CD4-positive, alpha-beta T cell (primary cell): ENCODE measurements around the gene MTMR12. TPM values are rescaled to one million over a fixed set of nuclear protein-coding genes. Genes with fewer than 3 reads are reported as not detected.

Experiments used
- ATAC-seq: fragments of 200-7000 bp; cut with Tn5 transposase; one replicate; pipeline ENCODE4 v1.10.0; 2022; ENCODE audit warnings: mild to moderate bottlenecking; ENCODE audit not compliant: poor library complexity
- CTCF ChIA-PET: fragments of 350-600 bp; sonication (Branson Sonifier 250); formaldehyde crosslinking; loops from one replicate; lab custom pipeline; 2021; ENCODE audit warnings: antibody characterized with exemption, inconsistent platforms; lab: Charles Lee
- POLR2A ChIA-PET: fragments of 350-600 bp; sonication (Branson Sonifier 250); formaldehyde crosslinking; loops from one replicate; lab custom pipeline; 2021; ENCODE audit warnings: antibody characterized with exemption, inconsistent platforms; lab: Charles Lee
- DNase-seq, 14 experiments: peaks; one replicate each; pipeline ENCODE4 v3.0.0-alpha.2; 2013 to 2020; ENCODE audit warnings: mixed read lengths in 2 of 14
- H3K27ac ChIP-seq, 2 donors: one replicate each; pipeline versions ENCODE4 v1.5.1 to v1.7.0; 2013; ENCODE audit warnings: low read length in 2 of 2, low read depth in 1 of 2, mild to moderate bottlenecking in 1 of 2
- H3K27me3 ChIP-seq, 2 experiments: 1 replicate in 1 of 2; 2 replicates in 1 of 2; pipeline versions ENCODE4 v1.6.1 to v1.7.0; 2013; ENCODE audit warnings: low read length in 2 of 2, control low read depth in 1 of 2, mild to moderate bottlenecking in 1 of 2, moderate library complexity in 1 of 2; ENCODE audit not compliant: insufficient read depth in 2 of 2, control insufficient read depth in 1 of 2
- H3K36me3 ChIP-seq: one replicate; pipeline ENCODE4 v1.6.1; 2013; ENCODE audit warnings: low read length, control low read depth; ENCODE audit not compliant: insufficient read depth
- H3K4me1 ChIP-seq: one replicate; pipeline ENCODE4 v1.6.1; 2013; ENCODE audit warnings: low read length, control low read depth; ENCODE audit not compliant: insufficient read depth
- H3K4me3 ChIP-seq: one replicate; pipeline ENCODE4 v1.5.1; 2013; ENCODE audit warnings: mild to moderate bottlenecking, low read length, moderate library complexity
- H3K9me3 ChIP-seq, 2 experiments: 1 replicate in 1 of 2; 2 replicates in 1 of 2; pipeline versions ENCODE4 v1.6.1 to v1.7.0; 2013; ENCODE audit warnings: low read length in 2 of 2, mild to moderate bottlenecking in 2 of 2, control low read depth in 1 of 2, moderate library complexity in 1 of 2; ENCODE audit not compliant: control insufficient read depth in 1 of 2, insufficient read depth in 1 of 2
- H3K27ac Mint-ChIP-seq: one replicate; pipeline ENCODE4 v1.8.0; 2020; ENCODE audit warnings: mixed read lengths
- H3K27me3 Mint-ChIP-seq: one replicate; pipeline ENCODE4 v1.8.0; 2021; ENCODE audit warnings: mixed read lengths
- H3K36me3 Mint-ChIP-seq: one replicate; pipeline ENCODE4 v1.8.0; 2021; ENCODE audit warnings: low read depth, mixed read lengths
- H3K4me1 Mint-ChIP-seq: one replicate; pipeline ENCODE4 v1.8.0; 2021; ENCODE audit warnings: low read depth, mixed read lengths
- H3K4me3 Mint-ChIP-seq: one replicate; pipeline ENCODE4 v1.8.0; 2020; ENCODE audit warnings: mild to moderate bottlenecking, mixed read lengths
- H3K9me3 Mint-ChIP-seq: one replicate; pipeline ENCODE4 v1.8.0; 2020; ENCODE audit warnings: mixed read lengths
- intact Hi-C, 2 experiments: fragments of 100-400 bp; cut with DNase I in 1 of 2; cut with micrococcal nuclease in 1 of 2; formaldehyde crosslinking; loops; one replicate each; pipeline versions ENCODE4 v1.15.1 to v1.9.0; 2023 to 2025; cut with DNase I, micrococcal nuclease
- total RNA-seq, 174 experiments: library from RNA in 2 of 174; stranded (reverse) in 2 of 174; gene quantifications; one replicate each; pipeline ENCODE4 v1.2.3 and lab custom pipeline; 2021 to 2026
- TF ChIP-seq, protein P1 (sequence below): fragments of 200-600 bp; IDR thresholded peaks from one replicate; pipeline ENCODE4 v1.8.0; 2022; ENCODE audit warnings: antibody characterized with exemption, mild to moderate bottlenecking

Gene MTMR12
- total RNA-seq, 2 experiments from 2014 or later: 15.9 to 18.3 TPM

DNA sequence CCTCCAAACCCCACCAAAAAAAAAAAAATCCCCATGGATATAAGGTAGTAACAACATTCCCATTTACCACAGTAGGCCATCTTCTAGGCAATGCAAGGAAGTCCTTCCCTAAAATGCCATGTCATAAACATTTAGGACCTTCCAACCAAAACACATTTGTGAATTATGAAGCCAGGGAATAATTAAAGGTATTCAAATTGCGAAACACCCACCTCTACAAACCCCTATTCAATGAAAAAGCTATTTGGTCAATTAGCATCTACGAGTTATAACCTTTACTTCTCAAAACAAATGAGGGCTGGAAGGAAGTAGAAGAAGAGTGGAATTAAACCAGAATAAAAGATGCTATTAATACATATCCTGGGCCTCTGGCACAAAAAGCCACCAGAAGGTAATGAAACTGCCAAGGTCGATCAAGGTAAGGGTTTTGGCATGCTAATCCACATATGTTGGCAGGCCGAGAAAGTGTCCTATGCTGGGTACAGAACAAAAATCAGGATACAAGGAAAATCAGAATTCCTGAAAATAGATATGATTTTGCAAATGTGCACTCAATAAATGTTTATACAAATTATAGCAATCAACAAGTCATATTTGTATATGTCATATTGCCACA is 47.7 kb downstream of the MTMR12 start:
- DNase-seq (no peak), ATAC-seq (no peak)
- H3K4me1 Mint-ChIP-seq: no peaks in the 10 kb centered on the region
- H3K27ac Mint-ChIP-seq: no peak overlapping the region
- Histone ChIP-seq H3K4me1 (no peaks in the 10 kb centered on the region), H3K36me3 (peaks cover 53% of the 10 kb centered on the region), H3K27me3 (no peaks in the 10 kb centered on the region), H3K27ac (no peak overlapping the region), H3K4me3 (no peak overlapping the region), H3K9me3 (no peaks in the 10 kb centered on the region)
- ChIA-PET POLR2A (interaction anchor here (0.5 to 0.6 kb wide), 2 partner anchors 315 to 399 kb away, joined by 3 read pairs; no protein-coding TSS in a partner anchor), CTCF (no interaction called here)
- TF ChIP-seq, protein P1, sequence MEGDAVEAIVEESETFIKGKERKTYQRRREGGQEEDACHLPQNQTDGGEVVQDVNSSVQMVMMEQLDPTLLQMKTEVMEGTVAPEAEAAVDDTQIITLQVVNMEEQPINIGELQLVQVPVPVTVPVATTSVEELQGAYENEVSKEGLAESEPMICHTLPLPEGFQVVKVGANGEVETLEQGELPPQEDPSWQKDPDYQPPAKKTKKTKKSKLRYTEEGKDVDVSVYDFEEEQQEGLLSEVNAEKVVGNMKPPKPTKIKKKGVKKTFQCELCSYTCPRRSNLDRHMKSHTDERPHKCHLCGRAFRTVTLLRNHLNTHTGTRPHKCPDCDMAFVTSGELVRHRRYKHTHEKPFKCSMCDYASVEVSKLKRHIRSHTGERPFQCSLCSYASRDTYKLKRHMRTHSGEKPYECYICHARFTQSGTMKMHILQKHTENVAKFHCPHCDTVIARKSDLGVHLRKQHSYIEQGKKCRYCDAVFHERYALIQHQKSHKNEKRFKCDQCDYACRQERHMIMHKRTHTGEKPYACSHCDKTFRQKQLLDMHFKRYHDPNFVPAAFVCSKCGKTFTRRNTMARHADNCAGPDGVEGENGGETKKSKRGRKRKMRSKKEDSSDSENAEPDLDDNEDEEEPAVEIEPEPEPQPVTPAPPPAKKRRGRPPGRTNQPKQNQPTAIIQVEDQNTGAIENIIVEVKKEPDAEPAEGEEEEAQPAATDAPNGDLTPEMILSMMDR: no peak
- H3K4me3 Mint-ChIP-seq: no peak overlapping the region
- H3K36me3 Mint-ChIP-seq: peaks cover 93% of the 10 kb centered on the region
- H3K9me3 Mint-ChIP-seq: no peaks in the 10 kb centered on the region
- no peaks in the 10 kb centered on the region for H3K27me3 Mint-ChIP-seq
- intact Hi-C loops: no loop called here

DNA sequence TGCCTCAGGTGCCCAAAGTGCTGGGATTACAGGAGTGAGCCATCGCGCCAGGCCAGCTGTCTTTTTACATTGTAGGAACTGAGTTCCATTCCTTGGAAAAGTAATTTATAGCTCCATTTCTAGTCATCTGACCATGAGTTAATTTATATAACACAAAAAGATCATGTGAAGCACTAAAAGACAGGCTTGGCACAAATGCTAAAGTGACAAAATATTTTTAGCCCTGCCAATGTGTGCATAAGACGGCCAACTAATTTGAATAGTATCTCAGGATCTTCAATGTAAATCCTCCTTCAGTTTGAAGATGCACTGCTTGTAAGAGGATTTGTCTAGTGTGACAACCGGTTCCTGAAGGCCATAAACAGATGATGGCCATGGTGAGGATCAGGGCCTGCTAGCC is 49.1 kb downstream of the MTMR12 start:
- no peaks in the 10 kb centered on the region for H3K9me3 ChIP-seq
- H3K36me3 ChIP-seq: peaks cover 54% of the 10 kb centered on the region
- CTCF ChIA-PET: no interaction called here
- no peak for ATAC-seq
- no peak overlapping the region for H3K27ac Mint-ChIP-seq
- H3K9me3 Mint-ChIP-seq: no peaks in the 10 kb centered on the region
- no peaks in the 10 kb centered on the region for H3K4me1 Mint-ChIP-seq
- no peaks in the 10 kb centered on the region for H3K27me3 ChIP-seq
- H3K27ac ChIP-seq: no peak overlapping the region
- POLR2A ChIA-PET: no interaction called here
- H3K4me3 Mint-ChIP-seq: no peak overlapping the region
- no peaks in the 10 kb centered on the region for H3K4me1 ChIP-seq
- DNase-seq: no peak
- no peak overlapping the region for H3K4me3 ChIP-seq
- intact Hi-C loops: no loop called here
- TF ChIP-seq, protein P1: no peak
- peaks cover 95% of the 10 kb centered on the region for H3K36me3 Mint-ChIP-seq
- no peaks in the 10 kb centered on the region for H3K27me3 Mint-ChIP-seq

DNA sequence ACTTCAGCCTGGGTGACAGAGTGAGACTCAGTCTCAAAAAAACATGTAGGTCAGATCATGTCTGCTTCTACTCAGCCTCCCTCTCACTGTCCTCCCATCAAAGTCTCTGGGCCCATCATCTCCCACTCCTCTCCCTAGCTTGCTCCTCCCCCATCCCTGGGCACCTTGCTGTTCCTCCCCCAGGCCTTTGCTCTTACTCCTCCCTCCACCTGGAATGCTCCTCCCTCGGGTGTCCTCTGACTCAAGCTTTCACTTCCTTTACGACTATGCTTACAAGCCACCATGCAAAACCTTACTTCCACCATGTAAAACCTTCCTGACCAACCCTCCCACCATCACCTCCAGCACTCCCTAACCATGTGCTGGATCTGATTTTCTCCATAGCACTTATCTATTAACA is 51.5 kb downstream of the MTMR12 start:
- Histone ChIP-seq H3K36me3 (peaks cover 51% of the 10 kb centered on the region), H3K27me3 (no peaks in the 10 kb centered on the region), H3K9me3 (no peaks in the 10 kb centered on the region), H3K27ac (no peak overlapping the region), H3K4me1 (no peaks in the 10 kb centered on the region), H3K4me3 (no peak overlapping the region)
- no peaks in the 10 kb centered on the region for H3K9me3 Mint-ChIP-seq
- TF ChIP-seq, protein P1: no peak
- H3K4me3 Mint-ChIP-seq: no peak overlapping the region
- intact Hi-C loops: no loop called here
- H3K27me3 Mint-ChIP-seq: no peaks in the 10 kb centered on the region
- ATAC-seq (no peak), DNase-seq (no peak)
- H3K4me1 Mint-ChIP-seq: no peaks in the 10 kb centered on the region
- H3K36me3 Mint-ChIP-seq: peaks cover 93% of the 10 kb centered on the region
- POLR2A ChIA-PET: no interaction called here
- CTCF ChIA-PET: interaction anchor here (0.7 kb wide), 1 partner anchor 120 kb away, joined by 3 read pairs; no protein-coding TSS in a partner anchor
- H3K27ac Mint-ChIP-seq: no peak overlapping the region
